Fibroblast of pulmonary artery (primary cell): ENCODE measurements around the gene CNPY4.

Source experiments
- DNase-seq: peaks from one replicate; pipeline ENCODE4 v3.0.0-alpha.2; 2010; ENCODE audit warnings: low read depth
- H3K4me3 ChIP-seq: replicated peaks from 2 replicates; pipeline ENCODE4 v1.5.1; 2011; ENCODE audit warnings: low read depth, mild to moderate bottlenecking, control low read depth, low read length, moderate library complexity
- CTCF ChIP-seq: IDR thresholded peaks from 2 replicates; pipeline ENCODE4 v1.5.1; 2011; ENCODE audit warnings: mild to moderate bottlenecking, control low read depth, low read length, inconsistent platforms; ENCODE audit errors: missing control alignments

CNPY4 gene

GRCh38 chr7:100118388-100119071 is 904 bp upstream of the CNPY4 start:
- H3K4me3 ChIP-seq, result peak overlapping the region; percentile 97
- TF ChIP-seq CTCF, result no peak
- DNase-seq, result no peak

- peak; percentile 61 for DNase-seq
- no peak for TF ChIP-seq CTCF
- peak overlapping the region; percentile 97 for H3K4me3 ChIP-seq
These were observed 717 bp downstream of the CNPY4 start for GRCh38 chr7:100119970-100120732.

GRCh38 chr7:100120733-100121036 is 1.3 kb downstream of the CNPY4 start:
- H3K4me3 ChIP-seq, result peak overlapping the region; percentile 97
- no peak for TF ChIP-seq CTCF
- no peak for DNase-seq

GRCh38 chr7:100122067-100122466 is 2.6 kb downstream of the CNPY4 start:
- no peak for TF ChIP-seq CTCF
- DNase-seq, result no peak
- no peak overlapping the region for H3K4me3 ChIP-seq

GRCh38 chr7:100122568-100122967 is 3.1 kb downstream of the CNPY4 start:
- H3K4me3 ChIP-seq, result no peak overlapping the region
- TF ChIP-seq CTCF, result no peak
- DNase-seq, result no peak

- TF ChIP-seq CTCF, result no peak
- no peak overlapping the region for H3K4me3 ChIP-seq
- DNase-seq, result no peak
These were observed 5.1 kb downstream of the CNPY4 start for GRCh38 chr7:100124301-100125230.
